Measurements from ENCODE around the gene TRPV4.

The TRPV4 gene

DNA sequence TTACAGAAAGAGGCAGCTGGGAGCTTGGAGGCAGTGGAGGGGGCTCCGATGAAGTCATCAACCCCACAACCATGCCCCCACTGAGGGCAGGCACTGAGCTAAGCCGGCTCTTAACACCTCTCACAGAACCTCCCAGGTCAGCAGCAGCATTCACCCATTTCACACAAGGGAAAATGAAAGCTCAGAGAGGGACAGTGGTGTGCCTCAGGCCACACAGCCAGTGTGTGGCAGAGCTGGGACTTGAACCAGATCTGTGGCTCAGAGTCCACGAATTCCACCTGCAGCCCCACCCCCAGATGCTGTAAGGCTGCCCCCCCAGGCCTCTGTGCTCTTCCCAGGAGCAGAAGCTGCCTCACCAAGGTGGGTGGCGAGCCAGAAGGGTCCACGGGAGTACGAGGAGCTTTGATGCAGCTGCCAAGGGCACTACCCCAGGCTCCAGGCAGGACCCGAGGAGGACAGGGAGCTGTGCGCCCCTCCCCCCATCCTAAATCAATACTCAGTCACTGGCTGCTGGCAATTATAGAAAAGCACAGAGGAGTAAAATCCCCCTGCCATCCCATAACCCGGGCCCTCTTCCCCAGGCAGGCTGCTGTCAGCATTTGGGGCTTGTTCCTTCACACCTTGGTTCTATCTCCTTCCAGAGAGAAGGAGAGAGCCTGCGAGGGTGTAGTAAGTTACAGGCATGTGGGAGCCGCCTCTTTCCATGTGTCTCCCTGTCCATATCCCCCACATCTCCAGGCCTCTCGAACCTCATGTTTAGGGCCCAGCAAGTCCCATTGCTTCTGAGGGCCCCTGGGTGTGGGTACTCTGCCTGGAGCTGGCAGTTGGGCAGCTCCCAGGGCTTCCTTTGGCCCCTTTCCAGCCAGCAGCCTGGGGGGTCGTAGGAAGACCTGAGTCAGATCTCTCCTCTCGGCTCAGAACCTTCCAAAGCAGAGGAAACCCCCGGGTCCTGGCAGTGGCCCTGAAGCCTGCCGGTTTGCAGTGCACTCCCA lies 72.0 kb downstream of the TRPV4 start:
- no peak for DNase-seq

DNA sequence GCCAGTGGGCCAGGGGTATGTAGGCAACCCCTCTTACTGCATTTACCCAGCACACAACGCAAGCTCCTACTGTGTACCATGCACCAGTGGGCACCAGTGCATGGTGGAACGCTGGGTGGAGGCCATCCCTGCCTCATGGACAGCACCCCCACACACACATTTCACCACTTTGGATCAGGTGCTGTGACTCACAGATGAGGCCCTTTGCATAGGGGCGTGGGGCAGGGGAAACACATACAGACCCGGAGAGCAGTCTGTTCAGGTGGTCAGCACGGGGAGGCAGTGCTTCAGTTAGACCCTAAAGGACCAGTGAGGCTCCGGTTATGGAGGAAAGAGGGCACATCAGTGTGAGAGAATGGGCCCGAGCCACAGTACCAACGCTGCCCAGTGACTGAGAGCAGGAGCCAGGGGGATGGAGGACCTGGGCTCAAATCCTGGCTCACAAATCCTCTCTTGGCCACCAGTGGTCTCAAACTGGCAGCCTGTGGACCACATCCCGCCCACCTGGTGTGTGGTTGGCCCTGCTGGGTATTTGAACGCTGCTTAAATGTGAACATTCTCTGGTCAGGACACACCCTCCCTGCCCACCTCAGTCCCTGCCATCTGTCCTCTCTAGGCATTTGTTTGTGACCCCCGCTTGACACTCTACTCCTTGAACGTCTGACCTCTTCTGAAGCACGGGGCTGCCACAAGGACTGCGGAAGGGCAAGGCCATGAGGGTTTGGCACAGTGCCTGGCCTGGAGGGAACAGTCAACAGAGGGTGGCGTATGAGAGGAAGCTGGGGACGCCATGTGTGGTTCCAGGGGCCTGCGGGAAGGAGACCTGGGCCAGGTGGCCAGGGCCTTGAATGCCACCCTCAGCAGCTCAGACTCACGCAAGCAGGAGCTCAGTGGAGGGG lies 72.9 kb downstream of the TRPV4 start:
- DNase-seq: no peak

- no peak for DNase-seq
These were observed 73.6 kb downstream of the TRPV4 start for GRCh38 chr12:109759595-109759994.

- no peak for DNase-seq
These were observed 74.5 kb downstream of the TRPV4 start for GRCh38 chr12:109758426-109759420.

DNA sequence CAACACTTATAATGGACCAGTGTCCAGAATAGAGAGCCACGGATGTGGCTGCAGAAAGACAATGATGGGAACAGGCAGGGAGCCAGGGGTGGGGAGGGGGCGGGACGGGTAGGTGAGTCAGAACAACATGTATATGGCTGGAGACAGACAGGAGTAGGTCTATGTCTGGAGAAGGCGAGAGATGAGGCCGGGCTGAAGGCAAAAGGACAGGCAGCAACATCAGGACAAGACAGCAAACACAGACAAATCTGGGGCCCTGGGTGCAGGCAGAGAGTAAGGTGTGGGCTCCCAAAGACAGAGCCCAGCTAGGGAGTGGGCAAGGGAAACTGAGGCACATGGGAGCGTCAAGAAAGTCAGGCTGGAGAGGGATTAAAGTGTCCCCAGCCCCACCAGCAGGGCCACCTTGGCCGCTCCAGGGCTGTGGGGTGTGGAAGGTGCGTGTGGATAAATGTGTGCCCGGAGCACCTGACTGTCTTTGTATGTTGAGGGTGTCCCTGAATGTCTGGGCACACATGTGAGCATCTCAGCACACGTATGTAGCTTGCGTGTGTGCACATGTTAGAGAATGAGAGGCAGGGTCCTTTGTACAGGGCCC lies 75.4 kb downstream of the TRPV4 start:
- DNase-seq: no peak

GRCh38 chr12:109756457-109756856 lies 76.7 kb downstream of the TRPV4 start:
- no peak for DNase-seq

DNA sequence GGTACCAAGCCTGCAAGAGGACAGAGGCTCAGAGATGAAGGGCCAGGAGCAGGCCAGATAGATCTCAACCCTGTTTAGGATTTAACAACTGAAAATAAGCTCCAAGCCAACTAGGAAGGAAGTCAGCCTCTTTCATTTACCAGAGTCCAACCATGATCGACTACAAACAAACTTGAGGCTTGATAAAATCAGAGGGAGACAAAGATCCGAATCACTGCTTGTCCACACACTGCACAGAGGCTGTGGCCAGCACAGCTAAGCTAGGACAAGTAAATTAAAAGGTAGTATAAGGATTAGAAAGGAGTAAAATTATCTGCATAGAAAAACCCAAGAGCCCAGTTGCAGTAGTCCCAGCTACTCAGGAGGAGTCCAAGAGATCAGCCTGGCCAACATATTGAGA lies 79.2 kb downstream of the TRPV4 start:
- no peak for DNase-seq

DNA sequence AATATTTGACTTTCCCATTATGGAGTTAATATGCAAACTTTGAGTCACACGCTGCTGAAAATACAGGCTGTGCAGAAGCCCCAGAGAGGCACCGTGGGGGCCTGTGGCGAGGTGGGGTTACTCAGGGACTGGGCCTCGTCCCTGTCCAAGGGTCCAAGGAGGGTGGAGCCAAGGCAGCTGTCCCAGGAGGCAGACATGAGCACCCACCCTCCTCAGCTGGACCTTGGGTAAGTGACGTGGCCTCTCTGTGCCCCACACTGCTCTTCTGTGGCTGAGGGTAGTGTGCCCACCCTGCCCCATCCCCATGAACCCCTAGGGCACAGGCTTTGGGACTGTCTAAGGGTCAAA lies 80.2 kb downstream of the TRPV4 start:
- DNase-seq: no peak

GRCh38 chr12:109752117-109753053 lies 80.8 kb downstream of the TRPV4 start:
- no peak for DNase-seq

- DNase-seq: no peak
These were observed 87.9 kb downstream of the TRPV4 start for GRCh38 chr12:109744986-109745942.

DNA sequence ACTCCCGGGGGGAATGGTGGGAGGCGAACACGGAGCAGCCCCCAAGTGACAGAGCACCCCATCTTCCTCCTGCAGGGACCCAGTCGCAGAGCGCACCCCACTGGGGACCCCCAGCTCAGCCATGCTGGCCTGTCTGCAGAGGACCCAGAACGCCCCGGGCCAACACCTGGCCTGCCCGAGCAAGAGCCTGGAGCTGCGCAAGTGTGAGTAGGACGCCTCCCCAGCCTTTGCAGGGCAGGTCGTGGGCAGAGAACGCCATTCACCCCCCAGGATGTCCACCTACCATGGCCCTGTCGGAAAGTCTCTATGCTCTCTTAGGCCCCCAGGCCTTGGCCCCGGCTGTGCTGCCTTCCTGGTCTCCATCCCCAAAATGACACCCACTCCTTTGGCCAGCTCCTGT lies 89.2 kb downstream of the TRPV4 start:
- DNase-seq: no peak

DNA sequence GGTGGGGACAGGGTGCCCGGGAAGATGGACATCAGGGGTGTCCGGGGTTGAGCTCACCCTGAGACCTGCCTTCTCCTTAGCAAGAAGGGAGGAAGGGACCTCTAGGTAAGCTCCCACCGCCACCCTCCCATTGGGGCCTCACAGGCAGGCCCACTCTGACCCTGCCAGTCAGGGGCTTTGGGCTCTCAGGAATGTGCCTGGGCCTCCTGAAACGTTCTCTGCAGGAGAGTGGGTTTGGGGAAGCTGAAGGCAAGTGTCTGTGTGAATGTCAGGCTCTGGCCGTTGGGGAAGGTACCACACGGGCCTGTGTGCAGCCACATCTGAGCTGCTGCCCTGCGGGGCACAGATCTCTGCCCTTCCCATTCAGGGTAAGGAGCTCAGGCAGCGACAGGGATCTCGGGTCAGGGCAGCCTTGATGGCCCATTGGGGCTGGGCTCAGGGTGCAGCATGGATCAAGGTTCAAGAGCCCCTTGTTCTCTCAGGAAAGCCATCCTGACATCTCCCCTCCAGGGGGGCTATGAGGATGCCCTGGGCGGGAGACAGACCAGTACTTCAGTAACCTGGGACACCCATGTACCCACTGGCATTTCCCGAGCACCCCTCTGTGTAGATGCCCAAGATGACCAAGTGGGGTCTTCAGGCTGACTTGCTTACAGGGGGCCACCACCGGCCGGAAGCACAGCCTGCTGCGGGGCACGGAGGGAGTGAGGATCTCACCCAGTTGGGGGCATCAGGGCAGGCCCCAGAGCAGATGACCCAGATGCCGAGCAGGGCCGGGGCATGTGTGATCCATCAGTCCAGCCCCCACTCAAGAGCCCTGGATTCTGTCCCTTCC lies 89.9 kb downstream of the TRPV4 start:
- no peak for DNase-seq

DNA sequence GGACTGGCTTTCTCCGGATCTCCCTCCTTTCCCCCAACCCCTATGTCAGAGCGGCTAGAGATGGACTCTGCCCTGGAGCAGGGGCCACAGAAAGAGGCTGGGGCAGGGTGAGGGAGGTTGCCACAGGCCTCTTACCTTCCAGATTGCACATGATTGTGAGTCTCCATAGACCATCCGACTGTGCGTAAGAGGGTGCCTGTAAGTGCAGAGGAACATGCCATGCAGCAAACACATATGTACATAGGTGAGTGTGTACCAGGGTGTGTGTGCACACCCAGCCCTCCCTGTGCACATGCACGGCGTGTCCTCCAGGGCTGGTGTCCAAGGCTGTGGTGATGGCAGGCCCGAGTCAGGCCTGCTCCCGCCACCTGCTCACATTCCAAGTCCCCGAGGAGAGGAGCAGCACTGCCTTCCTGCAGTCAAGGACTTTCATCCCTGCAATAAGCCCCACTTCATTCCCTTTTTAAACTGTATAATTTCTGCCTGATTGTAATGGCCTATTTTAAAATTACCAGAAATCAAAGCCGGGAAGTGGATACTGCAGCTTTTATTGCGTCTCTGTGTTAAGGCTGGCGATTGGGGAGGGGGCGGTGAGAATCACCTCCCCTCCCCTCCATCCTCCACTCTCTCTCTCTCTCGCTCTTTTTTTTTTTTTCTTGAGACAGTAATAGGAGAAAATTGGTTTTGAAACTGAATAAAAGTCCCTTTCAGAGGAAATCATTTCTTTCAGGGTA lies 91.1 kb downstream of the TRPV4 start:
- no peak for DNase-seq

GRCh38 chr12:109741286-109741969 lies 91.8 kb downstream of the TRPV4 start:
- no peak for DNase-seq

DNA sequence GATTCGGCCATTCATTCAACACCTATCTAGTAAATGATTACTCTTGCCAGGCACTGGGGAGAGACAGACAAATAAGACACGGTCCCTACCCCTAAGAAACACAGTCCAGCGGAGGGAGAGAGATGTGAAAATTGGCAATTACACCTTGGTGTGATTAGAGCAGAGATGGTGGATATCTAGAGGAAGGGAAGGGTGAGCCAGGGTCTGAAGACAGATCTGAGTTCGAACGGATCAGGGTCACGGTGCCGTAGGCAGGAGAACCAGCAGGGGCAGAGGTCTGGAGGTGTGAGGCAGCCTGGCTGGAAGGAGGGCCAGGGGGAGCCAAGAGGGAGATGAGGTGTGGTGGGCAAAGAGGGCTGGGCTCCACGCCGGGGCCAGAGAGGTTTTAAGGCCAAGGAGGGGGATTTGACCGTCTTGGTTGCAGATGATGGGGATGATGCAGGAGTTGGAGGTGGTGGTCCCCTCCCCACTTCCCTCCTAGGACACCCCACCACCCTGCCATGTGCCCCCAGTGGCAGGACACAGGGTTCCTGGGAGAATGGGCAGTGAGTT lies 92.4 kb downstream of the TRPV4 start:
- no peak for DNase-seq

DNA sequence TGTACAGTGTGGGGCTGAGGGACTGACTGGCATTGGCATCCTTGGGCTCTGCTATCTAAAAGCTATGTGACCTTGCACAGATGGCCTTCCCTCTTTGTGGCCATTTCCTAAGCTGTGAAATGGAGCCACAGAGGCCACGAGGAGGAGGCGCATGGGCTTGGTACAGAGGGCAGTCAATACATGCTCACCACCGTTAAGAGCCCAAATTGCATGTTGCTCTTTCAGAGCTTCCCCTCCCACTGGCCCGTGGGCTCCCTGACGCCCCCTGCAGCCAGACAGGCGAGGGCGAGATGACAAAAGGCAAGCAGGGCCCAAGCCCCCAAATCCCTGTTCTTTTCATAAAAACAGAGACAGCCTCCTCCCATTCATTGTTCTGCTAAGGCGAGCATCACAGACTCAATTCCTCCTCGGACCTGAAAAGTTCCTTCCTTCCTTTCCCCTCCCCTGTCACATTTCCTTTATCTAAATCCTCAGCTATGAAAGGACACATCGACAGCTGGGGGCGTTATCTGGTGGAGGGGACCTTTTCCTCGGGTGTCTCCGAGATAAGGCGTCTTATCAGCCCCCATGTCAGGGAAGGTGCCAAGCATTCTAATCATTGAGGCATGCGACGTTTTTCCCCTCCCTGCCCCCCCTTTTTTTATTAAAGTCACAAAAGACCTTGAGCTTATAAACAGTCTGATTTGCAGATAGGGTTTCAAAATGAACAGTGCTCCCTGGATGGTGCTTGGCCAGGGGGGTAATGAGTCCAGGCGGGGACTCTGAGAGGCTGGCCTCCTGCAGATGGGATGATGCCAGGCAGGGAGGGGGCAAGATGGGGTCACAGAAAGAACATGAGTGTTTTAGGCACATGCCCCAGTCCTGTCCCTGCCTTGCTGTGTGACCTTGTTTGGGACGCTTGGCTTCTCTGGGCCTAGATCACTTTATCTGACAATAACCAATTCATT lies 93.2 kb downstream of the TRPV4 start:
- DNase-seq: no peak

Measured in midbrain (tissue), 1 donor.